ENCODE measurements around the gene C10orf120.

DNA sequence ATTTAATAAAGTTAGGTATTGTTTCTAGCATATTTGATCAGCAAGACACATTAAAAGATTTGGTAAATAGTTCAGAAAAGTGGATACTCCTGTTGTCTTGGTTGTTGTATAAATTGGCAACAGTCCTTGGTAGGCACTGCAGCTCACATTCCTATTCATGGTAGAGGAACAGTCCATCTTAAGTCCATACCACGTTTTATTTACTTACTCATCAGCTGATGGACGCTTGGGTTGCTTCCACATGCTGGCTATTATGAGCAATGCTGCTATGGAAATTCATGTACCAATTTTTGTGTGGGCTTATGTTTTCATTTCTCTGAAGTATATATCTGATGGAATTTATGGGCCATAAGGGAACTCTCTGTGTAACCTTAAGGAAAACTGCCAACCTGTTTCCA lies 43.3 kb downstream of the C10orf120 start:
- TF ChIP-seq, protein P1, sequence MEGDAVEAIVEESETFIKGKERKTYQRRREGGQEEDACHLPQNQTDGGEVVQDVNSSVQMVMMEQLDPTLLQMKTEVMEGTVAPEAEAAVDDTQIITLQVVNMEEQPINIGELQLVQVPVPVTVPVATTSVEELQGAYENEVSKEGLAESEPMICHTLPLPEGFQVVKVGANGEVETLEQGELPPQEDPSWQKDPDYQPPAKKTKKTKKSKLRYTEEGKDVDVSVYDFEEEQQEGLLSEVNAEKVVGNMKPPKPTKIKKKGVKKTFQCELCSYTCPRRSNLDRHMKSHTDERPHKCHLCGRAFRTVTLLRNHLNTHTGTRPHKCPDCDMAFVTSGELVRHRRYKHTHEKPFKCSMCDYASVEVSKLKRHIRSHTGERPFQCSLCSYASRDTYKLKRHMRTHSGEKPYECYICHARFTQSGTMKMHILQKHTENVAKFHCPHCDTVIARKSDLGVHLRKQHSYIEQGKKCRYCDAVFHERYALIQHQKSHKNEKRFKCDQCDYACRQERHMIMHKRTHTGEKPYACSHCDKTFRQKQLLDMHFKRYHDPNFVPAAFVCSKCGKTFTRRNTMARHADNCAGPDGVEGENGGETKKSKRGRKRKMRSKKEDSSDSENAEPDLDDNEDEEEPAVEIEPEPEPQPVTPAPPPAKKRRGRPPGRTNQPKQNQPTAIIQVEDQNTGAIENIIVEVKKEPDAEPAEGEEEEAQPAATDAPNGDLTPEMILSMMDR (IDR thresholded peaks at IDR 0.05; ENCODE audit: low read depth, low read length, poor library complexity, severe bottlenecking), result no peak
- TF ChIP-seq EZH2phosphoT487 (IDR thresholded peaks at IDR 0.05; ENCODE audit: borderline replicate concordance, low read length), result no peak

Data from DOHH2 (cell line).